Naive B cell (primary cell): ENCODE measurements around the gene CACNA1D. TPM values are rescaled to one million over a fixed set of nuclear protein-coding genes. Genes with fewer than 3 reads are reported as not detected.

Experiments
- ATAC-seq, 2 donors: fragments of 150-1000 bp; cut with Tn5 transposase; 2 replicates each; pipeline ENCODE4 v1.10.0; 2021; ENCODE audit warnings: low read depth in 2 of 2, mild to moderate bottlenecking in 2 of 2, moderate library complexity in 2 of 2
- DNase-seq: peaks from one replicate; pipeline ENCODE4 v3.0.0; 2022
- H3K27ac Mint-ChIP-seq, 6 donors: one replicate each; pipeline ENCODE4 v1.8.0; 2020 to 2022; ENCODE audit warnings: mild to moderate bottlenecking in 6 of 6, mixed read lengths in 6 of 6, moderate library complexity in 5 of 6, inconsistent platforms in 2 of 6
- H3K27me3 Mint-ChIP-seq, 3 donors: one replicate each; pipeline ENCODE4 v1.8.0; 2021 to 2022; ENCODE audit warnings: mixed read lengths in 3 of 3, mild to moderate bottlenecking in 1 of 3
- H3K36me3 Mint-ChIP-seq, 2 donors: one replicate each; pipeline ENCODE4 v1.8.0; 2020 to 2022; ENCODE audit warnings: mixed read lengths in 2 of 2, inconsistent platforms in 1 of 2, mild to moderate bottlenecking in 1 of 2
- H3K4me1 Mint-ChIP-seq, 3 donors: one replicate each; pipeline ENCODE4 v1.8.0; 2020 to 2022; ENCODE audit warnings: mixed read lengths in 3 of 3, inconsistent platforms in 1 of 3, mild to moderate bottlenecking in 1 of 3, moderate library complexity in 1 of 3
- H3K4me3 Mint-ChIP-seq, 8 donors: one replicate each; pipeline ENCODE4 v1.8.0; 2020 to 2022; ENCODE audit warnings: mild to moderate bottlenecking in 8 of 8, mixed read lengths in 8 of 8, moderate library complexity in 8 of 8, inconsistent platforms in 2 of 8
- H3K9me3 Mint-ChIP-seq, 7 donors: one replicate each; pipeline ENCODE4 v1.8.0; 2020 to 2022; ENCODE audit warnings: mixed read lengths in 7 of 7, mild to moderate bottlenecking in 5 of 7, inconsistent platforms in 2 of 7, moderate library complexity in 1 of 7
- polyA plus RNA-seq, 6 donors: library from polyadenylated mRNA; unstranded; fragments of 300-500 nt; fragmentation: Illumina TruSeq; gene quantifications; one replicate each; pipeline ENCODE4 v1.2.3, GENCODE V29; 2021; ENCODE audit warnings: low read depth in 6 of 6

Gene CACNA1D
- polyA plus RNA-seq, 6 donors from 2014 or later, result not detected

GRCh38 chr3:53485675-53486403 is 8.6 kb upstream of the CACNA1D start:
- no peaks in the 10 kb centered on the region for H3K9me3 Mint-ChIP-seq
- H3K27me3 Mint-ChIP-seq, result peaks cover 19 to 45% (median 41%) of the 10 kb centered on the region in 3 donors
- DNase-seq, result no peak
- no peak overlapping the region for H3K27ac Mint-ChIP-seq
- no peaks in the 10 kb centered on the region for H3K36me3 Mint-ChIP-seq
- H3K4me1 Mint-ChIP-seq, result no peaks in the 10 kb centered on the region
- ATAC-seq, result no peak
- H3K4me3 Mint-ChIP-seq, result no peak overlapping the region

GRCh38 chr3:53486961-53487654 is 7.3 kb upstream of the CACNA1D start:
- Mint-ChIP-seq H3K4me3 (no peak overlapping the region), H3K4me1 (no peaks in the 10 kb centered on the region), H3K27me3 (peaks cover 19 to 45% (median 38%) of the 10 kb centered on the region in 3 donors), H3K36me3 (no peaks in the 10 kb centered on the region), H3K27ac (no peak overlapping the region), H3K9me3 (no peaks in the 10 kb centered on the region)
- no peak for DNase-seq
- no peak for ATAC-seq

- H3K4me3 Mint-ChIP-seq, result no peak overlapping the region
- DNase-seq (no peak), ATAC-seq (no peak)
- peak overlapping the region in 1 of 6 donors; percentile 29 for H3K27ac Mint-ChIP-seq
- H3K27me3 Mint-ChIP-seq, result peaks cover 21 to 52% (median 37%) of the 10 kb centered on the region in 3 donors
- peaks cover 0 to 4% (median 0%) of the 10 kb centered on the region in 3 donors for H3K4me1 Mint-ChIP-seq
- no peaks in the 10 kb centered on the region for H3K9me3 Mint-ChIP-seq
- no peaks in the 10 kb centered on the region for H3K36me3 Mint-ChIP-seq
These were observed 5.0 kb upstream of the CACNA1D start for GRCh38 chr3:53489386-53489785.

GRCh38 chr3:53489787-53490458 is 4.5 kb upstream of the CACNA1D start:
- ATAC-seq (no peak), DNase-seq (no peak)
- peaks cover 0 to 5% (median 0%) of the 10 kb centered on the region in 3 donors for H3K4me1 Mint-ChIP-seq
- H3K27ac Mint-ChIP-seq, result peak overlapping the region in 2 of 6 donors; percentile 32 to 84
- H3K9me3 Mint-ChIP-seq, result no peaks in the 10 kb centered on the region
- H3K4me3 Mint-ChIP-seq, result no peak overlapping the region
- no peaks in the 10 kb centered on the region for H3K36me3 Mint-ChIP-seq
- H3K27me3 Mint-ChIP-seq, result peaks cover 21 to 48% (median 34%) of the 10 kb centered on the region in 3 donors

- Mint-ChIP-seq H3K27ac (no peak overlapping the region), H3K4me3 (no peak overlapping the region), H3K4me1 (peaks cover 0 to 8% (median 0%) of the 10 kb centered on the region in 3 donors), H3K27me3 (peaks cover 21 to 54% (median 34%) of the 10 kb centered on the region in 3 donors), H3K9me3 (no peaks in the 10 kb centered on the region), H3K36me3 (no peaks in the 10 kb centered on the region)
- no peak for DNase-seq
- no peak for ATAC-seq
These were observed 3.9 kb upstream of the CACNA1D start for GRCh38 chr3:53490459-53490968.

- peaks cover 4 to 13% (median 7%) of the 10 kb centered on the region in 3 donors for H3K4me1 Mint-ChIP-seq
These were observed 3.1 kb upstream of the CACNA1D start for GRCh38 chr3:53491276-53491675.

GRCh38 chr3:53493595-53493962 is 832 bp upstream of the CACNA1D start:
- H3K4me1 Mint-ChIP-seq, result peaks cover 4 to 20% (median 10%) of the 10 kb centered on the region in 3 donors
- no peaks in the 10 kb centered on the region for H3K36me3 Mint-ChIP-seq
- peak overlapping the region; percentile 49 to 81 (median 64) for H3K4me3 Mint-ChIP-seq
- DNase-seq, result no peak
- no peak for ATAC-seq
- peak overlapping the region in 1 of 6 donors; percentile 17 for H3K27ac Mint-ChIP-seq
- no peaks in the 10 kb centered on the region for H3K9me3 Mint-ChIP-seq
- H3K27me3 Mint-ChIP-seq, result peaks cover 51 to 78% (median 59%) of the 10 kb centered on the region in 3 donors

More at GRCh38 chr3:53491276-53491675, 3.1 kb upstream of the CACNA1D start:
- Mint-ChIP-seq H3K4me3 (no peak overlapping the region), H3K27me3 (peaks cover 29 to 61% (median 37%) of the 10 kb centered on the region in 3 donors), H3K27ac (no peak overlapping the region), H3K9me3 (no peaks in the 10 kb centered on the region), H3K36me3 (no peaks in the 10 kb centered on the region)
- ATAC-seq, result no peak
- no peak for DNase-seq

- Mint-ChIP-seq H3K27me3 (peaks cover 57 to 81% (median 62%) of the 10 kb centered on the region in 3 donors), H3K27ac (peak overlapping the region in 1 of 6 donors; percentile 56), H3K4me1 (peaks cover 4 to 20% (median 10%) of the 10 kb centered on the region in 3 donors), H3K36me3 (no peaks in the 10 kb centered on the region), H3K4me3 (peak overlapping the region; percentile 8 to 84 (median 62)), H3K9me3 (no peaks in the 10 kb centered on the region)
- ATAC-seq (no peak), DNase-seq (no peak)
These were observed 722 bp downstream of the CACNA1D start for GRCh38 chr3:53495146-53495519.

GRCh38 chr3:53495520-53496391 is 1.3 kb downstream of the CACNA1D start:
- peak; percentile 25 to 34 for ATAC-seq
- Mint-ChIP-seq H3K9me3 (no peaks in the 10 kb centered on the region), H3K4me1 (peaks cover 4 to 20% (median 10%) of the 10 kb centered on the region in 3 donors), H3K27me3 (peaks cover 52 to 75% (median 57%) of the 10 kb centered on the region in 3 donors), H3K4me3 (peak overlapping the region; percentile 58 to 86 (median 76)), H3K27ac (no peak overlapping the region), H3K36me3 (no peaks in the 10 kb centered on the region)
- DNase-seq, result no peak

GRCh38 chr3:53496392-53496670 is 1.9 kb downstream of the CACNA1D start:
- Mint-ChIP-seq H3K27me3 (peaks cover 52 to 78% (median 57%) of the 10 kb centered on the region in 3 donors), H3K4me1 (peaks cover 4 to 20% (median 10%) of the 10 kb centered on the region in 3 donors), H3K36me3 (no peaks in the 10 kb centered on the region), H3K4me3 (peak overlapping the region in 6 of 8 donors; percentile 58 to 86 (median 76)), H3K9me3 (no peaks in the 10 kb centered on the region), H3K27ac (no peak overlapping the region)
- no peak for DNase-seq
- ATAC-seq, result no peak

GRCh38 chr3:53496984-53497383 is 2.6 kb downstream of the CACNA1D start:
- Mint-ChIP-seq H3K4me3 (peak overlapping the region in 1 of 8 donors; percentile 6), H3K27me3 (peaks cover 49 to 73% (median 50%) of the 10 kb centered on the region in 3 donors), H3K36me3 (no peaks in the 10 kb centered on the region)

GRCh38 chr3:53498806-53499641 is 4.6 kb downstream of the CACNA1D start:
- Mint-ChIP-seq H3K4me3 (no peak overlapping the region), H3K27me3 (peaks cover 36 to 57% (median 47%) of the 10 kb centered on the region in 3 donors), H3K36me3 (no peaks in the 10 kb centered on the region), H3K9me3 (no peaks in the 10 kb centered on the region), H3K27ac (peak overlapping the region in 1 of 6 donors; percentile 56), H3K4me1 (peaks cover 4 to 16% (median 10%) of the 10 kb centered on the region in 3 donors)
- DNase-seq, result no peak
- no peak for ATAC-seq

More at GRCh38 chr3:53496984-53497383, 2.6 kb downstream of the CACNA1D start:
- no peaks in the 10 kb centered on the region for H3K9me3 Mint-ChIP-seq
- DNase-seq (no peak), ATAC-seq (no peak)
- peaks cover 4 to 20% (median 10%) of the 10 kb centered on the region in 3 donors for H3K4me1 Mint-ChIP-seq
- H3K27ac Mint-ChIP-seq, result peak overlapping the region in 1 of 6 donors; percentile 53
